Stimulated activated CD8-positive, alpha-beta memory T cell treated with anti-CD3 and anti-CD28 coated beads, Interleukin-2, amount 100 ng/mL, for 1 hour (primary cell): Measurements from ENCODE around the gene RBM23.
"Not testable (repeated sequence)": the region's sequence is repeated elsewhere in the genome, so short reads cannot be mapped to it uniquely, and the experiment has no call there.

Experiments used
- DNase-seq, 2 donors: peaks; one replicate each; pipeline ENCODE4 v3.0.0-alpha.2; 2020; ENCODE audit warnings: low read depth in 2 of 2

The RBM23 gene

DNA sequence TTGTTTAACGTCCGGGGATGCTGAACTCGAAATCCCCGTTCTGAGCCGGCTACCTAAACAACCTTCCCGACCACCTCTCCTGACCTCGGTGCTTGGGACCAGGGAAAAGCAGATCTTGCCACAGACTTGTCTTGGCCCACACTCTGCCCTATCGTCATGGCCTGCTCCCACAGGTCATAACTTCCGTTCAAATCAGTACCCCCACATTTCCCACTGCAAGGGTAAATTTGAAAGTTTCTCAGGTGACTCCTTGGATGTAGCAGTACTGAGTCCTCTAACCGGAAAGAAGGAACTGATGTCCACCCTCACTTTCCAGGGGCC is 612 bp upstream of the RBM23 start:
- no peak for DNase-seq

- no peak for DNase-seq
These were observed 2.9 kb downstream of the RBM23 start for GRCh38 chr14:22915886-22916521.

- not testable (repeated sequence) for DNase-seq
These were observed 4.1 kb downstream of the RBM23 start for GRCh38 chr14:22914836-22915235.

GRCh38 chr14:22910916-22911315 is 8.0 kb downstream of the RBM23 start:
- DNase-seq = no peak

- no peak for DNase-seq
These were observed 10.3 kb downstream of the RBM23 start for GRCh38 chr14:22908601-22909000.

- no peak for DNase-seq
These were observed 11.5 kb downstream of the RBM23 start for GRCh38 chr14:22907429-22907828.

DNA sequence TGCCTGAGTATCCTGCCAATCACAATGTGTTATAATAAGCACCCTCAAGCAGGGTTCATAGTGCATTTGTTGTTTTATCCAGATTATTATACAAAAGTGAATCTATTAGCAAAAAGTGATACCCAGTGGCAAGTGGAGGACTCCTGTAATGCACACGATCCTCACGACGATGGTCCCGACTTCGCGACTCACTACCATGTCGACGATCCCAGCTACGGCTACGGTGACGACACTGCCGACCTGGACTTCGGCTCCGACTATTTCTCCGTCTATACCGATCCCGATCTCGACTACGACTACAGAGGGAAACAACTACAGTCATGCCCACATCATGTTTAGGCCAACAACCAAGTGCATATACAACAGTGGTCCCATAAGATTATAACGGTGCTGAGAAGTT is 12.9 kb downstream of the RBM23 start:
- no peak for DNase-seq

GRCh38 chr14:22905627-22906026 is 13.3 kb downstream of the RBM23 start:
- no peak for DNase-seq

DNA sequence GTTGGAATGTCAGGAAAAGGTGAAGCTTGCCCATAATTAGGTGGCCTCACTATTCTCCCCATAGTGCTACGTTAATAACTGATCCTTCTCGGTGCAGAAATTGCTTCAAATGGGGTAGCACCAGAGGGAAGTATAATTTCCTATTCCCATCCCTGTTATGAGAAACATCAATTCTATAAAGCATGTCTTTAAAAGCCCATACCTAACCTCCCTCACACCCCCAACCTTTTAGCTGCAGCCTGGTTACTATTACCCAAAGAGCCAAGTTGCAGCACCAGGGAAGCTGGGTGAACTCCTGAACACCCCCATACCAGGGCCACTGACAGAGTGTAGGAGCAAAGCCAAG is 15.2 kb downstream of the RBM23 start:
- DNase-seq = no peak

GRCh38 chr14:22901799-22902198 is 17.1 kb downstream of the RBM23 start:
- no peak for DNase-seq

GRCh38 chr14:22900081-22900799 is 18.7 kb downstream of the RBM23 start:
- no peak for DNase-seq

- DNase-seq = no peak
These were observed 20.5 kb downstream of the RBM23 start for GRCh38 chr14:22898302-22899090.

DNA sequence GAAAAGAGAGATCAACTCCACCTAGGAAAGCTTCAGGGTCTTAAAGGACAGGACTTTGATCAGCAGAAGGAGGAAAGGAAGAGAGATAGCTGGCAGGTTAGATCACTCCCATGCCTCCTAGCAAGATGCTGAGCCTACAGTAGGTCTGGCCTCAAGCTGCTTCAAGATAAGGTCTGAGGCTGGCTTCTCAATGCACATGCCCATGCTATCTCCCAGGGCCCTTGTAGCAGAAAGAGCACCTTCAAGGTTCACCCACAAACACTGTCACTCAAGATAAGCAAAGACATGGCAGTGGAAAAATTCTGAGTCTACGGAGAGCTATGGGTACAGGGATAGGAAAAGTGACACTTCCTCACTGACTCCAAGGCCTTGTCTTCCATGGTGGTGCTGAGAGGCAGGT is 21.6 kb downstream of the RBM23 start:
- no peak for DNase-seq

DNA sequence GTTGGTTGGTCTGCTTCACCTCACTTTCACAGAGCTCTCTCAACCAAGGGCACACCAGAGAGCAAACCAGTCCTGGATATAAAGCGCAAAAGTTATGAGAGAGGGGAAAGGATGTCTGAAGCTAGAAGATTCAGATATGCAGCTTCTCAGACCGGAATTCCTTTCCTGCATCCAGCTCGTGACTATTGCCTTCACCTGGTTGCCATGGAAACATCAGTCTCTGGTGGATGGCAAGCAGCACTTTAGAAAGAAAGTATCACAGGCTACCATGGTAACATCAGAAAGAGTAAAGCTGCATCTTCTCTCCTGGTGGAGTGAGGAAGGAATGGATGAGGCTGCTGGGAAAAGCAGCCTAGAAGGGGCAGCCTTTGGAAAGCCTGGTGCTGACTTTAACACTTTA is 22.2 kb downstream of the RBM23 start:
- no peak for DNase-seq

DNA sequence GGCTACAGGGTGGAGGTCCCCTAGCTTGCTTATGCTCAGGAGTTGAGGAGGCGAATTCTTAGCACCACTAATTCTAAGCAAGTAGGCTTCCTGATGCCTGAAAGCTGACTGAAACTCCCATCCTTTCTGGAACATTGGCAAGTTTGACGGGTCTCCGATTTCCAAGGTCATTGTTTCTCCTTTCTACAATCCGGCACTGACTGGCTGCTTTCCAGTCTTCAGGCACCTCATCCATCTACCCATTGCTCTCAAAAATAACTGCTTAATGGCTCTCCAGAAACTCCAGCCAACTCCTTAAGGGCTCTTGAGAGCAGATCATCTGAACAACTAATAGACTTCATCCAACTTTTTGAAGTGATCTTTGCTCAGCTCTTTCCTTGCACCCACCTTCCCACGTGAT is 22.6 kb downstream of the RBM23 start:
- no peak for DNase-seq

GRCh38 chr14:22895402-22895801 is 23.5 kb downstream of the RBM23 start:
- no peak for DNase-seq

- no peak for DNase-seq
These were observed 25.2 kb downstream of the RBM23 start for GRCh38 chr14:22893706-22894105.

DNA sequence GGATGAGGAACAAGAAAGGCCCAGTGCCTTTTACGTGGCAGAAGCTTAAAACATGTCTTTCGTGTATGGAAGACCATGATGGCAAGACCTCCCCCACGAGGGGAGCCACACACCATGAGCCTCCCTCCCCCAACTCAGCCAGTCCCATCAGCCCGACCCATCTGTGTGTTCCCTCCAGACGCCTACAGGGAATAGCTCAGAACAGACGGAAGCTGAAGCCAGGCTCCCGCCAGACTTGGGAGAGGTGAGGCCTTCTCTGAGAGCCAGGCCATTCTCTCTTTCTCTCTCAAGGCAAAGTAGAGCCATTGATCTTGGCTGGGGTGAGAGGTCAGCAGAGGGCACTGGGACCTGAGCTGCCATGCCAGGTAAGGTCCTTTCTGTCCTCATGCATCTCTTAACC is 26.5 kb downstream of the RBM23 start:
- no peak for DNase-seq

- DNase-seq = no peak
These were observed 28.5 kb downstream of the RBM23 start for GRCh38 chr14:22890416-22890815.

DNA sequence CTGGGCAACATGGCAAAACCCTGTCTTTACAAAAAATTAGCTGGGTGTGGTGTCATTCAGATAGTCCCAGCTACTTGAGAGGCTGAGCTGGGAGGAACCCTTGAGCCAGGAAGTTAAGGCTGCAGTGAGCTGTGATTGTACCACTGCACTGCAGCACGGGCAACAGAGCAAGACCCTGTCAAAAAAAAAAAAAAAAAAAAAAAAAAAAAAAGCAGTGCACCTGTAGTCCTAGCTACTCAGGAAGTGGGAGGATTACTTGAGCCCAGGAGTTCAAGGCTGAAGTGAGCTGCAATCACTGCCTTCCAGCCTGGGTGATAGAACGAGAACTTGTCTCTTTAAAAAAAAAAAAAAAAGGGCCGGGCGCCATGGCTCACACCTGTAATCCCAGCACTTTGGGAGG is 30.3 kb downstream of the RBM23 start:
- DNase-seq = no peak

GRCh38 chr14:22887990-22888378 is 31.0 kb downstream of the RBM23 start:
- DNase-seq = no peak

DNA sequence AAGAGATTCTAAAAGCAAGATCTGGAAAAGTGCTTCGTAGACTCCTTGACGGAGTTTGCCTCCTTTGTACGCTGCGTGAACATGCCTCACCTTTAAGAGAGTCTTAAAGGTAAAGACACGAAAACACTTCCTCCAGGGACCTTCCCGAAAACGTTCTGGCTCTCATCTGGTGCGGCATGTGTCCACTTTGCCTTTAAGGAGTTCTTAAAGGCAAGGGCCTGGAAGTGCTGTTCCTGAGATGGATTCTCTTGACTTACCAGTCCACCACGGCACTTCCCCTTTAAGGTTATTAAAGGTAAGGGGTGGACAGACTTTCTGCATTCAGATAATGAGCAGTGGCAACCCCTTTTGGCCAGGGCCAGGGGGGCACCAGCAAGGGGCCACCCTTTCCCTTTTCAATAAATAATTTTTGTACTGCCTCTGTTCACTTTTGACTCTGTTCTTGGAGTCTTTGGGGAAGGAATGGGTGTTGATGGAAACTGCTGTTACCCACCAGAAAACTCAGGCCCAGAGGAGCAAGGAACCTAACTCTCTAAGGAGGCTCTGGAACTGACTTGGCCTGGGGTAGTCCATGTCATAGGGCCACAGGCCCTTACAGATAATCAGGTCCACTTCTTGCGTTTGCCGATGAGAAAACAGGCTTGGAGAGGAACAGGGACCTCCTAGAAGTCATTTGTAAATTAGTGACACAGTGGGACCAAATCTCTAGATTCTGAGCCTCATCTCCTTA is 31.5 kb downstream of the RBM23 start:
- no peak for DNase-seq
